HG03066 (cell line): ENCODE data around the gene DOK6.

Source experiments
- ATAC-seq: cut with Tn5 transposase; IDR thresholded peaks from one replicate; pipeline ENCODE4 v1.9.1; 2021; ENCODE audit warnings: low read depth; ENCODE audit not compliant: unreplicated experiment

Gene DOK6

GRCh38 chr18:69727912-69728572, 327.4 kb downstream of the DOK6 start:
- no peak for ATAC-seq

- ATAC-seq, result no peak
These were observed 330.0 kb downstream of the DOK6 start for GRCh38 chr18:69730664-69731063.

- no peak for ATAC-seq
These were observed 333.8 kb downstream of the DOK6 start for GRCh38 chr18:69734536-69734935.

- no peak for ATAC-seq
These were observed 336.0 kb downstream of the DOK6 start for GRCh38 chr18:69736730-69737129.

- ATAC-seq, result no peak
These were observed 337.2 kb downstream of the DOK6 start for GRCh38 chr18:69737851-69738250.

GRCh38 chr18:69747388-69747787, 346.7 kb downstream of the DOK6 start:
- ATAC-seq, result no peak

- no peak for ATAC-seq
These were observed 352.2 kb downstream of the DOK6 start for GRCh38 chr18:69752737-69753380.

- ATAC-seq, result no peak
These were observed 353.4 kb downstream of the DOK6 start for GRCh38 chr18:69754108-69754507.

- no peak for ATAC-seq
These were observed 354.4 kb downstream of the DOK6 start for GRCh38 chr18:69755041-69755440.

GRCh38 chr18:69755856-69756496, 355.3 kb downstream of the DOK6 start:
- ATAC-seq, result no peak

- ATAC-seq, result no peak
These were observed 357.0 kb downstream of the DOK6 start for GRCh38 chr18:69757733-69758132.

GRCh38 chr18:69758458-69758857, 357.8 kb downstream of the DOK6 start:
- ATAC-seq, result no peak

GRCh38 chr18:69759046-69759445, 358.4 kb downstream of the DOK6 start:
- ATAC-seq, result no peak

GRCh38 chr18:69763002-69763401, 362.3 kb downstream of the DOK6 start:
- ATAC-seq, result no peak

GRCh38 chr18:69763821-69764220, 363.1 kb downstream of the DOK6 start:
- ATAC-seq, result no peak

GRCh38 chr18:69770238-69770637, 369.6 kb downstream of the DOK6 start:
- ATAC-seq, result no peak

GRCh38 chr18:69774831-69775230, 374.1 kb downstream of the DOK6 start:
- ATAC-seq, result no peak

GRCh38 chr18:69777248-69777647, 376.6 kb downstream of the DOK6 start:
- ATAC-seq, result no peak

- no peak for ATAC-seq
These were observed 378.0 kb downstream of the DOK6 start for GRCh38 chr18:69778680-69779079.

GRCh38 chr18:69780851-69781250, 380.2 kb downstream of the DOK6 start:
- ATAC-seq, result no peak

GRCh38 chr18:69784815-69785214, 384.1 kb downstream of the DOK6 start:
- ATAC-seq, result no peak

- ATAC-seq, result no peak
These were observed 384.8 kb downstream of the DOK6 start for GRCh38 chr18:69785466-69785865.
